HEK293T (cell line): ENCODE measurements around the gene RNF220.
"Not testable (repeated sequence)": the region's sequence is repeated elsewhere in the genome, so short reads cannot be mapped to it uniquely, and the experiment has no call there.

Experiments
- CTCF ChIA-PET: fragments of 350-600 bp; formaldehyde crosslinking; extraction: SDS; loops from one replicate; lab custom pipeline; 2021; ENCODE audit warnings: antibody characterized with exemption, inconsistent platforms; lab: Yijun Ruan, JAX
- POLR2A ChIA-PET: fragments of 350-600 bp; formaldehyde crosslinking; extraction: SDS; loops from one replicate; lab custom pipeline; 2020; ENCODE audit warnings: antibody characterized with exemption, inconsistent platforms; lab: Yijun Ruan, JAX
- DNase-seq: peaks from one replicate; pipeline ENCODE4 v3.0.0; 2012; ENCODE audit warnings: mixed read lengths; ENCODE audit errors: extremely low spot score
- ARNT ChIP-seq: fragments of 450-650 bp; IDR thresholded peaks from 2 replicates; pipeline ENCODE4 v1.6.1; 2017; ENCODE audit warnings: mild to moderate bottlenecking
- BHLHE40 ChIP-seq: fragments of 450-650 bp; IDR thresholded peaks from 2 replicates; pipeline ENCODE4 v1.6.1; 2016; ENCODE audit warnings: mild to moderate bottlenecking, moderate library complexity, borderline replicate concordance
- CTBP1 ChIP-seq: fragments of 450-650 bp; IDR thresholded peaks from 2 replicates; pipeline ENCODE4 v1.6.1; 2016; ENCODE audit warnings: borderline replicate concordance
- ELF4 ChIP-seq: fragments of 450-650 bp; IDR thresholded peaks from 2 replicates; pipeline ENCODE4 v1.6.1; 2017; ENCODE audit warnings: antibody characterized with exemption
- FOXA1 ChIP-seq: fragments of 450-650 bp; IDR thresholded peaks from 2 replicates; pipeline ENCODE4 v1.6.1; 2016; ENCODE audit warnings: mild to moderate bottlenecking
- FOXK2 ChIP-seq: fragments of 450-650 bp; IDR thresholded peaks from 2 replicates; pipeline ENCODE4 v1.6.1; 2016; ENCODE audit warnings: mild to moderate bottlenecking
- FOXM1 ChIP-seq: fragments of 450-650 bp; IDR thresholded peaks from 2 replicates; pipeline ENCODE4 v1.6.1; 2017; ENCODE audit warnings: mild to moderate bottlenecking, borderline replicate concordance
- HDGF ChIP-seq: fragments of 450-650 bp; IDR thresholded peaks from 2 replicates; pipeline ENCODE4 v1.6.1; 2017; ENCODE audit warnings: antibody characterized with exemption, borderline replicate concordance
- L3MBTL2 ChIP-seq: fragments of 450-650 bp; conservative IDR thresholded peaks from 2 replicates; pipeline ENCODE4 v1.6.1; 2016; ENCODE audit warnings: mild to moderate bottlenecking
- LEF1 ChIP-seq: fragments of 450-650 bp; IDR thresholded peaks from 2 replicates; pipeline ENCODE4 v1.6.1; 2017; ENCODE audit warnings: mild to moderate bottlenecking, borderline replicate concordance
- NFRKB ChIP-seq: fragments of 450-650 bp; IDR thresholded peaks from 2 replicates; pipeline ENCODE4 v1.6.1; 2016; ENCODE audit warnings: mild to moderate bottlenecking, moderate library complexity
- PKNOX1 ChIP-seq: fragments of 450-650 bp; IDR thresholded peaks from 2 replicates; pipeline ENCODE4 v1.6.1; 2016
- SP1 ChIP-seq: fragments of 450-650 bp; IDR thresholded peaks from 2 replicates; pipeline ENCODE4 v1.6.1; 2017
- SUZ12 ChIP-seq: fragments of 450-650 bp; IDR thresholded peaks from 2 replicates; pipeline ENCODE4 v1.6.1; 2016; ENCODE audit warnings: mild to moderate bottlenecking
- TARDBP ChIP-seq: fragments of 450-650 bp; IDR thresholded peaks from 2 replicates; pipeline ENCODE4 v1.6.1; 2016
- ZNF384 ChIP-seq: fragments of 450-650 bp; IDR thresholded peaks from 2 replicates; pipeline ENCODE4 v1.6.1; 2016

The RNF220 gene

DNA sequence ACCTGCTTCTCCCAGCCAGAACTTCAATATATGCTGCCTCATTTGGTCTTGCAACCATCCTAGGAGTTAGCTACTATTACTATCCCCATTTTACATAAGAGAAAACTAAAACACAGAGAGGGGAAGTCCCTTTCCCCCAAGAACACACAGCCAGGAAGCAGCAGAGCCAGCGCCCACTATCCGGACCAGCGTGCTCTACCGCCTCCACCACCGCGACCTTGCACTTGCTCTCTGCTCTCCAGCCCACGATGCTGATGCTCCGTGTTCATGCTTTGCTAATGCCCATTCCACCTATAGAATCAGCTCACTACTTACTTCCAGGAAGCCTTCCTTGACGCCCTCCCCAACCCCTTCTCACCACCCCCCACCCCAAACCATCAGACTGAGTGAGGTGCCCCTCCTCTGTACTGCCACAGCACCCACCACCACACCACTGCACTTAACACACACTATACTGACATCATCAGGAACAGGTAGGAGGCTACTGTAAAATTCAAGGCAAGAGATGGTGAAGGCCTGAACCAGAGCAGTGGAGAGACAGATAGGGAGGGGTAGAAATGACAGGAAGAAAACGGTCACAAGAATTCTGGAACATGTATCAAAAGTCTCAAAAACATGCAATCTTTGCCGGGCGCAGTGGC, 259.8 kb downstream of the RNF220 start:
- CTCF ChIA-PET, result interaction anchor here (0.7 to 0.9 kb wide), 2 partner anchors 12 to 13 kb away, joined by 3 to 6 read pairs; no protein-coding TSS in a partner anchor
- no peak for DNase-seq
- POLR2A ChIA-PET, result no interaction called here
- TF ChIP-seq ZNF384, result no peak

- CTCF ChIA-PET, POLR2A ChIA-PET, DNase-seq: not testable (repeated sequence)
Measured at GRCh38 chr1:44666719-44667118, 261.7 kb downstream of the RNF220 start.

GRCh38 chr1:44670751-44671640, 265.9 kb downstream of the RNF220 start:
- ChIA-PET POLR2A (interaction anchor here (0.7 to 2.4 kb wide), 2 partner anchors 39 to 62 kb away, joined by 3 to 7 read pairs; no protein-coding TSS in a partner anchor), CTCF (no interaction called here)
- DNase-seq, result no peak
- TF ChIP-seq ZNF384, result no peak
- no peak for TF ChIP-seq SUZ12
- no peak for TF ChIP-seq FOXM1
- no peak for TF ChIP-seq PKNOX1
- TF ChIP-seq L3MBTL2, result no peak
- no peak for TF ChIP-seq LEF1
- no peak for TF ChIP-seq FOXA1
- TF ChIP-seq ELF4, result no peak
- no peak for TF ChIP-seq HDGF
- no peak for TF ChIP-seq SP1
- no peak for TF ChIP-seq NFRKB
- no peak for TF ChIP-seq TARDBP

DNA sequence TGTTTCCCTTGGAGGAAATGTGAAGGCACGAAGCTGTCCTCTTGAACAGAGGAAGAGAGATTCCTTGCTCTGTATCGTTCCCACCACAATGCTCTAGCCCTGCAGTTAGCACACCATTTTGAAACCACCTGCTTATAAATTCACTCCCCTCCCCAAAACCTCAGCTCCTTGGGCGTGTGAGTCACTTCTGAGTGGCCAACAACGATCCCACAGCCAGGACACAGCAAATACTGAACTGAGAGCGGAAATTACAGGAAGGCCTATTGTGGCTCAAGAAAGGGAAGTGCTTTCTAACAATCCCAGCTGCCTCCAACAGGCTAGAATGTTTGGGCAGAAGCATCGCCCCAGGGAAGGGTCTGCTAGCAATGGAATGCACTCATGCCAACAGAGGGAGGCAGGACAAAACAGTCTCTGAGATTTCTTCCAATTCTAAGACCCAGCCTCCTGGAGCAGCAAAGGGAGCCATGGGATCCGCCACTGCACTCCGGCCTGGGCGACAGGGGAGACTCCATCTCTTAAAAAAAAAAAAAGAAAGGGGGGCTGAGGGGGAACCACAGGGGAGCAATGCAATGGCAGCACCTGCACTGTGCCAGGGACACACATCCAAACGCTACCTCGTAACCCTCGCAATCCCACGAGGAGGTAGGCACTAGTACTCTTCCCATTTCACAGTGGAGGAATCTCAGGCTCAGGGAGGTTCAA, 267.4 kb downstream of the RNF220 start:
- POLR2A ChIA-PET, result interaction anchor here (1.5 to 3.3 kb wide), 2 partner anchors 41 to 49 kb away, joined by 7 to 17 read pairs; no protein-coding TSS in a partner anchor
- CTCF ChIA-PET, result interaction anchor here (0.6 to 1.0 kb wide), 4 partner anchors 13 to 684 kb away, joined by 3 to 6 read pairs (median 4); no protein-coding TSS in a partner anchor
- no peak for TF ChIP-seq HDGF
- TF ChIP-seq BHLHE40, result no peak
- no peak for TF ChIP-seq ZNF384
- TF ChIP-seq TARDBP, result no peak
- no peak for TF ChIP-seq NFRKB
- no peak for TF ChIP-seq CTBP1
- no peak for TF ChIP-seq FOXA1
- TF ChIP-seq ARNT, result no peak
- no peak for TF ChIP-seq FOXM1
- TF ChIP-seq ELF4, result no peak
- no peak for TF ChIP-seq L3MBTL2
- no peak for TF ChIP-seq LEF1
- no peak for TF ChIP-seq FOXK2
- no peak for TF ChIP-seq SP1
- TF ChIP-seq SUZ12, result no peak
- no peak for TF ChIP-seq PKNOX1
- DNase-seq, result no peak

DNA sequence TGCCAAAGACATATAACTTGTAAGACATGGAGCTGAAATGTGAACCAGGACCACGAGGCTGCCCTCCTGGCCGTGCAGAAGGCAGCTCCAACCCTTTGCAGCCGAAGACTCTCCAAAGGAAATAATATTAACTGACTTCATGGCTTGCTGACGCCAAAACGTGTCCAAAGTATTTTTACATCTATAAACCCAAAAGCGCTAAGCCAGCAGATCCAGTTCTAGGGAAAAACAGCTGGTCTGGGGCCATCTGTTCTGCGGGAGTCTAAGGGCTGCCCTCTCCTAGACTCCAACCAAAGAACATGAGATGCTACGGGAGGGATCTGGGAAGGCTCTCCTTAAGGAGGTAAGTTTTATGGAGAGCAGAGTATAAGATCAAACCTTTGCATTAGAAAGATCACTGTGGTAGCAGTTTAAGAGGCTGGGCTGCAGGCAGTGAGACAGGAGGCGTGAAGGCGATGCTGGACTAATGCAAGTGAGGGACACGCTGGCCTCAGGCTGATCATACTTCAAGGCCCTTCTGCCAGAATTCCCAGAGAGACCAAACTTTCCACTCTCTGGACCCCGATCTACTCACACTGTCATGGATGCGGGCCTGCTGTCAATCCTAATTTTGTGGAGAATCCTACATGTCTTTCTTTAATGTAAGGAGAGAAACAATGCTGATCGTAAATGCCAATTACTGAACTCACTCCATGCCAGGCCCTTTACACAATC, 268.1 kb downstream of the RNF220 start:
- DNase-seq, result no peak
- TF ChIP-seq LEF1 (no peak), FOXM1 (no peak), SUZ12 (no peak), ZNF384 (no peak), HDGF (no peak), PKNOX1 (no peak), ARNT (no peak), SP1 (no peak), FOXK2 (no peak), NFRKB (no peak), ELF4 (no peak), TARDBP (no peak), BHLHE40 (no peak), CTBP1 (no peak), FOXA1 (no peak)
- ChIA-PET POLR2A (interaction anchor here (1.0 to 3.3 kb wide), 9 partner anchors 10 to 49 kb away, joined by 3 to 17 read pairs (median 7); no protein-coding TSS in a partner anchor), CTCF (interaction anchor here (0.6 to 1.0 kb wide), 3 partner anchors 14 to 684 kb away, joined by 3 to 6 read pairs (median 4); no protein-coding TSS in a partner anchor)
